D721Med (cell line): ENCODE data around the gene DUS2.
"Not testable (repeated sequence)": the region's sequence is repeated elsewhere in the genome, so short reads cannot be mapped to it uniquely, and the experiment has no call there.

Experiments used
- DNase-seq: peaks from one replicate; pipeline ENCODE4 v3.0.0; 2011; ENCODE audit warnings: low spot score; ENCODE audit not compliant: insufficient read length
- FAIRE-seq: peaks from 2 replicates; lab custom pipeline; 2011; peaks lifted over from hg19 to GRCh38; lab: Jason Lieb, UNC
- CTCF ChIP-seq: IDR thresholded peaks from 2 replicates; pipeline ENCODE4 v1.5.1; 2012; ENCODE audit warnings: mild to moderate bottlenecking, control low read depth; ENCODE audit not compliant: insufficient read depth; ENCODE audit errors: missing control alignments

The DUS2 gene

GRCh38 chr16:68088130-68088972 is 65.3 kb downstream of the DUS2 start:
- DNase-seq, result no peak
- FAIRE-seq, result no peak
- no peak for TF ChIP-seq CTCF

GRCh38 chr16:68089067-68089466 is 66.0 kb downstream of the DUS2 start:
- TF ChIP-seq CTCF, result no peak
- no peak for DNase-seq
- FAIRE-seq, result no peak

GRCh38 chr16:68090130-68090529 is 67.0 kb downstream of the DUS2 start:
- TF ChIP-seq CTCF, result no peak
- DNase-seq, result no peak
- no peak for FAIRE-seq

- DNase-seq (no peak), FAIRE-seq (no peak)
- TF ChIP-seq CTCF, result no peak
Measured at GRCh38 chr16:68090533-68090932, 67.4 kb downstream of the DUS2 start.

GRCh38 chr16:68091380-68092261 is 68.5 kb downstream of the DUS2 start:
- DNase-seq (no peak), FAIRE-seq (no peak)
- no peak for TF ChIP-seq CTCF

- FAIRE-seq, DNase-seq: not testable (repeated sequence)
Measured at GRCh38 chr16:68092275-68092674, 69.2 kb downstream of the DUS2 start.

GRCh38 chr16:68093816-68094613 is 70.9 kb downstream of the DUS2 start:
- TF ChIP-seq CTCF, result peak; percentile 28
- FAIRE-seq (no peak), DNase-seq (no peak)
